ENCODE measurements around the gene KRT7.

KRT7 gene

DNA sequence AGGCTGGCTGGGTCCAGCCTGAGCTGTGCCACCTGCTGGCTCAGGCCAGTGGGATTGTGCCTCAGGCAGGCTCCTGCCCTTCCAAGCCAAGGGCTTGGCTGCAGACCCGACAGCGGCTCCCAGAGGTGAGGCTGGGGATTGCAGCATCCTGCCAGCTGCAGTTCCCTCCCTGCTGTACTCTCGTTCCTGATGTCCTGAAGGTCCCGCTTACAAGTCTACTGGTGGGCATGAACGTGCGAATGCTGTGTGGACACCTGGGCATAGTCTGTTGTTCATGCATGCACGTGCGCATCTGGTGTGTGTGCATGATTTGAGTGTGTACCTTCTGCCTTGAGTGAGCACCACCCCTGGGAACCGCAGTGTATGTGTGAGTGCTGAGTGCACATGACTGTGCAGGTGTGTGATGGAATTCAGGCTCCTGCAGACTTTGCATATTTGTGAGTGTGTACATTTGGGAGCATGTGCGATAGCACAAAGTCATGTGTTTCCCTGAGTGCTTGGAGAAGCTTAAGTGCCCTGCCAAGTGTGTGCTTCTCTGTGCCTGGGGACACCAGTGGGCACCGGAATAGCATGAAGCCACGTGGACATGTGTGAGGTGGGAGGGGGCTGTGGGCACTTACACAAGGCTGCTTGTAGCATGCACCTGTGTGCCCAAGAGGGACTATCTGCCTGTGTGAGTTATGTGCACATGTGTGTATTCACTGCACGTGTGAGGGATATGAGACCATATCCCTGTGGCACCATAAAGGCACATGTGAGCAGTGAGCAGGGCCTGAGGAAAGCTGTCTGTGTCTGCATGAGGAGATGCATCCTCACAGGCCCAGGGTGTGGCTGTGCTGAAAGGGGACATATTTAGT lies 19.3 kb upstream of the KRT7 start:
- TF ChIP-seq CTCF (IDR thresholded peaks at IDR 0.05; ENCODE audit: insufficient read depth, low read length, missing control alignments), result peak; percentile 100
- no peak for DNase-seq (ENCODE audit: low read depth, low spot score)
- no peak overlapping the region for H3K4me3 ChIP-seq (ENCODE audit: low read depth, low read length)
- CTCF ChIA-PET, result interaction anchor here (0.7 to 8.0 kb wide), 19 partner anchors 10 to 113 kb away, joined by 3 to 144 read pairs (median 14); partner anchors contain the start of gene KRT80
- POLR2A ChIA-PET, result no interaction called here

GRCh38 chr12:52214421-52214802 lies 18.6 kb upstream of the KRT7 start:
- no peak overlapping the region for H3K4me3 ChIP-seq (ENCODE audit: low read depth, low read length)
- ChIA-PET POLR2A (no interaction called here), CTCF (interaction anchor here (0.6 to 8.0 kb wide), 17 partner anchors 9 to 666 kb away, joined by 3 to 144 read pairs (median 29); partner anchors contain the start of gene KRT80)
- no peak for TF ChIP-seq CTCF (IDR thresholded peaks at IDR 0.05; ENCODE audit: insufficient read depth, low read length, missing control alignments)
- no peak for DNase-seq (ENCODE audit: low read depth, low spot score)

GRCh38 chr12:52215587-52216031 lies 17.4 kb upstream of the KRT7 start:
- TF ChIP-seq CTCF (IDR thresholded peaks at IDR 0.05; ENCODE audit: insufficient read depth, low read length, missing control alignments), result no peak
- DNase-seq (ENCODE audit: low read depth, low spot score), result no peak
- ChIA-PET POLR2A (interaction anchor here (0.6 kb wide), 1 partner anchor 39 kb away, joined by 6 read pairs; no protein-coding TSS in a partner anchor), CTCF (interaction anchor here (0.7 to 8.0 kb wide), 9 partner anchors 8 to 670 kb away, joined by 3 to 144 read pairs (median 52); partner anchors contain the start of gene KRT80)
- H3K4me3 ChIP-seq (ENCODE audit: low read depth, low read length), result no peak overlapping the region

GRCh38 chr12:52216100-52216499 lies 16.9 kb upstream of the KRT7 start:
- no peak for DNase-seq (ENCODE audit: low read depth, low spot score)
- POLR2A ChIA-PET, result interaction anchor here (0.6 to 0.8 kb wide), 2 partner anchors 18 to 40 kb away, joined by 3 to 6 read pairs; no protein-coding TSS in a partner anchor
- no peak for TF ChIP-seq CTCF (IDR thresholded peaks at IDR 0.05; ENCODE audit: insufficient read depth, low read length, missing control alignments)
- CTCF ChIA-PET, result interaction anchor here (0.7 to 8.0 kb wide), 8 partner anchors 7 to 111 kb away, joined by 3 to 144 read pairs (median 54); partner anchors contain the start of gene KRT80
- H3K4me3 ChIP-seq (ENCODE audit: low read depth, low read length), result no peak overlapping the region

GRCh38 chr12:52216807-52217206 lies 16.2 kb upstream of the KRT7 start:
- POLR2A ChIA-PET, result interaction anchor here (0.8 kb wide), 1 partner anchor 17 kb away, joined by 3 read pairs; no protein-coding TSS in a partner anchor
- CTCF ChIA-PET, result interaction anchor here (0.7 to 8.0 kb wide), 6 partner anchors 7 to 110 kb away, joined by 3 to 144 read pairs (median 64); partner anchors contain the start of gene KRT80
- no peak for TF ChIP-seq CTCF (IDR thresholded peaks at IDR 0.05; ENCODE audit: insufficient read depth, low read length, missing control alignments)
- DNase-seq (ENCODE audit: low read depth, low spot score), result no peak
- no peak overlapping the region for H3K4me3 ChIP-seq (ENCODE audit: low read depth, low read length)

GRCh38 chr12:52217223-52217622 lies 15.8 kb upstream of the KRT7 start:
- ChIA-PET CTCF (interaction anchor here (7.9 to 8.0 kb wide), 2 partner anchors 6 to 14 kb away, joined by 87 to 144 read pairs; no protein-coding TSS in a partner anchor), POLR2A (no interaction called here)
- no peak overlapping the region for H3K4me3 ChIP-seq (ENCODE audit: low read depth, low read length)
- DNase-seq (ENCODE audit: low read depth, low spot score), result no peak
- no peak for TF ChIP-seq CTCF (IDR thresholded peaks at IDR 0.05; ENCODE audit: insufficient read depth, low read length, missing control alignments)
